Fibroblast of mammary gland (primary cell): ENCODE data around the gene BIVM.
A peak's percentile ranks its signal among the peaks of the same experiment; 100 is the strongest.

Experiments used
- DNase-seq: peaks from one replicate; pipeline ENCODE4 v3.0.0-alpha.2; 2010; ENCODE audit warnings: low read depth
- H3K4me3 ChIP-seq: 2 replicates; pipeline ENCODE4 v1.5.1; 2011; ENCODE audit warnings: low read depth, mild to moderate bottlenecking, low read length, moderate library complexity; ENCODE audit not compliant: control insufficient read depth
- CTCF ChIP-seq: conservative IDR thresholded peaks from 2 replicates; pipeline ENCODE4 v1.5.1; 2011; ENCODE audit warnings: low read depth, low read length, inconsistent platforms; ENCODE audit not compliant: control insufficient read depth, insufficient read depth

The BIVM gene

GRCh38 chr13:102768909-102769308 lies 30.0 kb upstream of the BIVM start:
- no peak for TF ChIP-seq CTCF
- peak; percentile 41 for DNase-seq

GRCh38 chr13:102769679-102770078 lies 29.2 kb upstream of the BIVM start:
- no peak overlapping the region for H3K4me3 ChIP-seq
- peak; percentile 31 for DNase-seq
- peak; percentile 9 for TF ChIP-seq CTCF

More at GRCh38 chr13:102768909-102769308, 30.0 kb upstream of the BIVM start:
- H3K4me3 ChIP-seq = no peak overlapping the region

- no peak for DNase-seq
- no peak for TF ChIP-seq CTCF
- no peak overlapping the region for H3K4me3 ChIP-seq
Measured at GRCh38 chr13:102770435-102770834, 28.5 kb upstream of the BIVM start.

GRCh38 chr13:102771298-102772041 lies 27.4 kb upstream of the BIVM start:
- no peak for TF ChIP-seq CTCF
- no peak overlapping the region for H3K4me3 ChIP-seq
- DNase-seq = no peak

GRCh38 chr13:102772042-102772425 lies 26.9 kb upstream of the BIVM start:
- H3K4me3 ChIP-seq = no peak overlapping the region
- DNase-seq = no peak
- TF ChIP-seq CTCF = no peak

GRCh38 chr13:102773441-102774213 lies 25.3 kb upstream of the BIVM start, which contains the start of gene TEX30:
TSS of gene TEX30 (minus strand) at chr13:102773786. CDS start at chr13:102770026, 3,760 bp downstream.
- TF ChIP-seq CTCF = no peak

More at GRCh38 chr13:102773441-102774213, 25.3 kb upstream of the BIVM start, which contains the start of gene TEX30:
- peak; percentile 74 for DNase-seq
- peak within 1 kb of the TSS; percentile 77 for H3K4me3 ChIP-seq
